Stimulated activated CD8-positive, alpha-beta memory T cell treated with anti-CD3 and anti-CD28 coated beads, Interleukin-4, amount 100 ng/mL, for 48 hours (primary cell): ENCODE results near the gene LRRC39.
A peak's percentile ranks its signal among the peaks of the same experiment; 100 is the strongest.

ENCODE experiments used
- DNase-seq: peaks from one replicate; pipeline ENCODE4 v3.0.0-alpha.2; 2020

Gene LRRC39

DNA sequence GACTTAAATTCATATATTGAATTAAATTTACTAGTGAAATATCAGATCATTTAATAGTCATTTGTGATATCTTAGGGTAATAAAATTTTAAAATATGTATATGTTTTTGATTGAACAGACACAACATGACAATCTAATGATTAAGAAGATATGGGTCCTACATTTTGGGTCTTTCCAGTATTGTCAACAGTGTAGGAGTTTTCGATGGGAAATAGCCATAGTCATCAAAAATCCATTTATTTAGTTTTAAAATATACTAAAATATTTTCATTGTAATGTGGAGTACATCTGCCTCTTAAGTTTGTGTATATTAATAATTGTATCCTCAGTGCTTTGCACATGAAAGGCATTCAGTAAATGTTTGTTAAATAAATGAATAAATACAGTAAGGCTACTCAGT is 31.1 kb downstream of the LRRC39 start:
- no peak for DNase-seq

DNA sequence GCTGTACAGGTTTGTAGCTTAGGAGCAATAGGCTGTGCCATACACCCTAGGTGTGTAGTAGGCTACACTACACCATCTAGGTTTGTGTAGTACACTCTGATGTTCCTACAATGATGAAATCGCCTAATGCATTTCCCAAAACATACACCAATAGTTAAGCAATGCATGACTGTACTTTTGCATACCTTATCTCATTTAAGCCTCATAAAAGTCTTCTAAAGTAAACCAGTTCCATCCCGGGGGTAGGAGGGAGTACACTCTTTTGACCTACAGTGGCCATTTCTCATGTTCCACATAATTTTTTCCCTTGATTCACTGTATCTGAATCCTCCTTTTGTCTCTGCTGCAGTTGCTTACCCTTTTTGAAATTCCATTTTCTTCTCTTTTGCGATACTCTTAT is 32.9 kb downstream of the LRRC39 start:
- no peak for DNase-seq

DNA sequence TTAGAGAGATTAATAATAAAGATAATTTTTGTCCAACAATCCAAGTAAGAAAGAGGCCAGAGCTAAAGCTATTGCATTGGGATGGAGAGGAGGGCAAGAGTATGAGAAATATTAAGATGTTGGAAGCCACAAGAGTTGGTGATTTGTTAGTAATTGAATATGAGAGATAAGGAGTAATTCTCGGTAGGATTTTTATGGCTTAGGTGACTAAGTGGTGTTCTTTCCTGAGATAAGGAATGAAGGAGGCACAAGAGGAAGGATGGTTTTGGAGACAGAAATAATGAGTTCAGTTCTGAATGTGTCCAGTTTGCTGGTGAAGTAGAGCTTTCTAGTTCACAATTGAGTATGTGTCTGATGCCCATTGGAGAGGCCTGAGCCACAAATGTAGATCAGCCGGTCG is 35.7 kb downstream of the LRRC39 start:
- DNase-seq = no peak

DNA sequence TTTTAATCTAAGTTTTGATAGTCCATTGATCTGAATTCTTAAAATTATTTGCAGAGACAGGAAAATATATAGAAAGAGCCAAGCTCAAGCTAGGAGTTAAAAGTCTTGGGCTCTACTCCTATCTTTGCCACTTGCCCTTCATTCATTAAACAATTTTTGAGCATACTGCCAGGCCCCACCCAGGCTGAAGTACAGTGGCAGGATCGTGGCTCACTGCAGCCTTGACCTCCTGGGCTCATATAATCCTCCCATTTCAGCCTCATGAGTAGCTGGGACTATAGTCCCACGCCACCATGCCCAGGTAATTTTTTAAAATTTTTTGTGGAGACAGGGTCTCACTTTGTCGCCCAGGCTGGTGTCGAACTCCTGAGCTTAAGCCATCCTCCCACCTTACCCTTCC is 36.9 kb downstream of the LRRC39 start:
- DNase-seq = no peak

DNA sequence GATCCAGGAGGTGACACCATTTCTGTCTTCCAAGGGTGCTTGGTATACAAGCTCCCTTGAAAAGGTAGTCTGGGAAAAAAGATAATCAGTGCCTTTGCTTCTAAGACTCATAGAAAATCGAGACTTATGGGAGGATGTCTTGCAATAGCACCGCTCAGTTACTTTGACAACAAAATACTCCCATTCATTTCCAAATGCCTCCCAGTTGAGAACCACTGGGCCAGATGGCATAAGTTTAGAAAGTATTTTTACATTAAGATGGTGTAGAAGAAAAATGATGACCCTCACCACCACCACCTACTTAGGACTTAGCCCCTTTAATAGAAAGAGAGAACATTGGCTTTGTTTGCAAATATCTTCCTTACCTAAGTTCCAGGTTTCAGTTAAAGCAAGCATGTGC is 40.5 kb downstream of the LRRC39 start:
- DNase-seq = no peak

DNA sequence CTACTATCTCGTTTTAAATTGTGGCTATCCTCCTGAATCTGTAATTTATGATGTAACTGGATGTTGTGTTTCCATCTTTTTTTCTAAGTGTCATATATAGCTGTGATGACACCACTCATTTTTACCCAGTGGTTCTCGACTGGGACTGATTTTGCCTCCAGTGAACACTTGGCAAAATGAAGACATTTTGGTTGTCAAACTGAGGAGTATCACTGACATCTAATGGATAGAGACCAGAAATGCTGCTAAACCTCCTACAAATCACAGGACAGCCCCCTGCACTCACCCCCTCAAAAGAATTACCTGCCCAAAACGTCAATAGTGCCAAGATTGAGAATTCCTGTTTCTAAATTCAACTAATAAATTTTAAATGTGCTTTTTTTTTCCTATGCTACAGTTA is 43.2 kb downstream of the LRRC39 start:
- DNase-seq = no peak

DNA sequence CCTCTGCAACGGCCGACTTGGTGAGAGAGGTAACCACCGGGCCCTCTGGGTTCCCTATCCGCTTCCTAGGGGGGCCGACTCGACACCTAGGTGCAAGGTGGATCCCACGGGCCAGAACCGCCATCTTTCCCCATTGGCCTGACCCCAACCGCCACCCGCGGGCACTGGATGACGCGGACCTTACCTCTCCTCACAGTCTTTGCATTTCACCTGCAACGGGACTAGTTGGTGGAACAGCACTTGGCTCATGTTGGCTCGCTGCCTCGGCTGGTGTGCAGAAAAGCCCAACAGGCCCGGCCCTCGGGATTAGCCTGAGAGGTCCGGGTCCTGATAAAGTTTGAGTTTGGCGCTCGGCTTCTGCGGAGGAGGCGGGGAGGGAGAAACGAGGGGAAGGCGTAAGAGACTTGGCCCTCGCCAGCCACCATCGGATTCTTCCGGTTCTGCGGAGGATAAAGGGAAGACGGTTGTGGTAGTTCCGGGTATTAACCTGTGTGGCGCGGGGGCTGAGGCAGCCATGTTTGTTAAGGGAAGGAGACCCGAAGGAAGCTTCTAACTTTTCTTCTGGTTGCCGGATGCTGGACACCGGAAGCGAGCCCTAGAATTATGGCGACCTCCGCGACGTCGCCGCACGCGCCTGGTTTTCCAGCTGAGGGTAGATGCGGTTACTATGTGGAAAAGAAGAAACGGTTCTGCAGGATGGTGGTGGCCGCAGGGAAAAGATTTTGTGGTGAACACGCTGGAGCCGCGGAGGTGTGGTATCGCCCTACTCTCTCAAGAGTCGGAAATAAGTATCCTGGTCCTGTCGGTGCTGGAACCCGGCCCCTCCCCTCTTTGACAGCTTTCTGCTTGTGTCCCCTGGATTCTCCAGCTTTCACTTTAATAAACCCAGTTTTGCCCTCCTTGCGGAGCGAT is 45.2 kb downstream of the LRRC39 start, which contains the start of the genes SASS6 and TRMT13:
TSS of gene SASS6 (minus strand) at position 365 of the 912 bp plus-strand sequence. CDS start at position 249, 116 bp downstream.
TSS of gene TRMT13 (plus strand) at position 598 of the 912 bp plus-strand sequence. CDS start at position 604, 6 bp downstream.
- DNase-seq = peak; percentile 94

DNA sequence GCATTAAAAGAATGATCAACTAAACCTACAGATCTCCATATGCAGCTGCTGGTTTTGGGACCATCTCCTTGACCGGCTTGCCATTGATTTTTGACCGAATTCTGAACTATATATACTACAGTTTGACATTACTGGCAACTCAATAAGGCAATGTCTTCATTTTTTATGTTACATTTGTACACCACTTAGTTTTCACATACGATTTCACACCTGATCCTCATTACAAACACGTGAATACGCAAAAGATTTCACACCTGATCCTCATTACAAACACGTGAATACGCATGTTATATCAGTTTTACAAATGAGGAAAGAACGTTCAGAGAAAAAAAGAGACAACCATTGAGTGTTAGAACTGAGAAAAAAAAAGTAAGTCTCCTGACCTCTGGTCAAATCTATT is 46.4 kb downstream of the LRRC39 start:
- DNase-seq = no peak

DNA sequence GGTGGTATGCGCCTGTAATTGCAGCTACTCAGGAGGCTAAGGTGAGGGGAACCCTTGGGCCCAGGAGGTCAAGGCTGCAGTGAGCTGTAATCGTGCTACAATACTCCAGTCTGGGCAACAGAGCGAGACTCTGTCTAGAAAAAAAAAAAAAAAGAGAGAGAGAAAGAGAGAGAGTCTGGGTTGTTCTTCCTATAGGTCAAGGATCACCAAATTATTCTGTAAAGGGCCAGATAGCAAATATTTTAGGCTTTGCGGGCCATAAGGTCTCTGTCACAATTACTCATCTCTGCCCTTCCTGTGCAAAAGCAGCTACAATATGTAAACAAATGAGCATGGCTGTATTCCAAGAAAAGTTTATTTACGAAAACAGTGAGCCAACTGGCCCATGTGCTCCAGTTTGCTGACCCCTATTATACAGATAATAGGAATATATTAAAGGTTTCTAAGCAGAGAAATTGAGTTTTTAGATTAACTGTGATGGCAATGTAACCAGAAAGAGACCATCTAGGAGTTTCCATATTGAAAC is 47.4 kb downstream of the LRRC39 start:
- DNase-seq = no peak

DNA sequence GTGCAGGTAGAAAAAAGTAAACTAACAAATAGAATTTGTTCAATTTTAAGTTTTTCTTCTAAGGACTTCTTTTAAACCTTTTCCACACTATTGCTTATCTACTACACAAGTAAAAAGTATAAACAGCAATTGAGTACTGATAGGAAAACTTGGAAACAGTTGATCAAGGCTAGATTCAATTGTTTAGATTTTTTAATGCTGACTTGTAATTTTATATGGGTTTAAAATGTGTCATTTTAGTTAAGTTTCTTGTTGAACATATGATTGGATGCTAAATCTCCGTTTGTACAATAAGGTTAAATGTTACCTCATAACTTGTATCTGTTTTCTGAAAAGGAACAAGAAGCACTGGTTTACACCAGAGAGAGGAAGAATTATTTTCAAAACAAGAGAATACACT is 50.8 kb downstream of the LRRC39 start:
- DNase-seq = no peak

DNA sequence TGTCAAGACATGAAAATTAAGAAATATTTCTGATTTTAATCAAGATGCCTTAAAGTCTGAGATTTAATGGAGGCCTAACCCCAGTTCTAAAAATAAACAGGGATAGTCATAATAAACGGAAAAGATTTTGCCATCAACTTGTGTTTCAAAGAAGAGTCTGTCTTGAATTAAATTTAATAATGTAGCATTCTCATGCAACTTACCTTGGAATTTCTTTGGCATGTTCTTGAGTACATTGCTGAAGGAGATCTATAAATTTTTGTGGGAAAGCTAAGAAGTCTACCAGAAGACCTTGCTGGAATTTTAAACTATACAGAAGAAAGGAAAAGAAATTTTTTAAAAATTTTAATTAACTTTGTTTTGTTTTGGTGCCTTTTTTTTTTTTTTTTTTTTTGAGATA is 55.9 kb downstream of the LRRC39 start:
- no peak for DNase-seq

DNA sequence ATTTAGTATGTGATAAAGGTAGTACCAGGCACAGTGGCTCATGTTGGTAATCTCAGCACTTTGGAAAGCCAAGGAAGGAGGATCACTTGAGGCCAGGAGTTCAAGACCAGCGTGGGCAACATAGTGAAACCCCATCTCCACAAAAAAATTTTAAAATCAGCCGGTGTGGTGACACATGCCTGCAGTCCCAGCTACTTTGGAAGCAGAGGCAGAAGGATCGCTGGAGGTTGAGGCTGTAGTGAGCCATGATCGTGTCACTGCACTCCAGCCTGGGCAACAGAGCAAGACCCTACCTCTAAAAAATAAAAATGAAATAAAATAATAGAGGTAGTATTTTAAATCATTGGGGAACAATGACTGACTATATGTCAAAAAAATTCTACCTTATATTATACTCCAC is 62.5 kb downstream of the LRRC39 start:
- no peak for DNase-seq

DNA sequence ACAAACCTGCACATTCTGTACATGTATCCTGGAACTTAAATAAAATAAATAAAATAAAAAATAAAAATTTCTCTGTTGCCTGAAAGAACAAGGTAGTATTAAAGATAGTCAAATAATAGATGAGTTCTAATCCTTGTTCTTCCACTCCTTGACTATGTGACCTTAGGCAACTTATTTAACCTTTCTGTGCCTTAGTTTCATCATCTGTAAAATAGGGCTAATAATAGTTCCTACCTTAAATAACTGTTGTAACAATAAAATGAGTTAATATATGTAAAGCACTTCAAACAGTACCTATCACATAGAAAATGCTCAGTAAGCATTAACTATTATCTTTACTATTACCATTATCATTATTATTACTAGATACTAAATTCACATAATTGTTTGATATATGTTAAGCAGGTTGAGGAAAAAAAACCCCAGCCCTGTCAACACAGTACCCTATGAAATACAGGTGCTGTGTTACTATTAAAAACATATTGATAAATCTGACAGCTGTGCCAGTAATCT is 68.4 kb downstream of the LRRC39 start:
- no peak for DNase-seq

DNA sequence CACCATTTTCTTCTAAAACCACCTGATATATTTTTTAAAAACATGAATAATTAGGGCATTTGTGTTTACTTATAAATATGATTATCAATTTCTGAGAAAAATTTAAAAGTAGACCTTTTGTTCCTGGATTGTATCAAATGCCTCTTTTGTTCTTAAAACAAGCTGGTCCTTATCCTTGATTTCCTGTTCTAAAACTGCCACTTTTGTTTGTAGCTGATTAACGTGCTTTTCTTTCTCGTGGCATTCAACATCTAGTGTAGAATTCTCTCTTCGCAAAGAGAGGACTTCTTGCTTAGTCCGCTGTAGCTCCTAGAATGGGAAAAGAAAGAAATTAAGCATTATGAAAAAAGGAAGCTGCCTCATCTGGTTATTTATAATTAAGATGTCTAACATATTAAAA is 70.4 kb downstream of the LRRC39 start:
- DNase-seq = no peak

DNA sequence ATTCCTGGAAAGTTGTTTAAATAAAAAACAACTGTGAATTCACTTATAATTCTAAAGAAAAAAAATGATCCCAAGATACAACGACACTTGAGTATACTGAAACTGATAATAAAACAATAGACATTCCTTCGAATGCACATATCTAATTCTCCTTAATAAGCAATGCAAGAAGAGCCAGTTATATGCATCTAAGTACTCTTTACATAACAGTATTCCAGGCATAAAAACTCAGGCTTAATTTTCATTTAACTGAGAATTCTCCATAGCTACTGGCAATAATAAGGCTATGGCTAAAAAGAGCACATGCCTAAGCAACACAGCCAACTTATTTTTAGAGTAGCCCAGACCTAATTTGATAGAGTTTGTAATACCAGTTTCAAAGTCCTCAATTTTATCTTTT is 76.5 kb downstream of the LRRC39 start:
- DNase-seq = no peak

DNA sequence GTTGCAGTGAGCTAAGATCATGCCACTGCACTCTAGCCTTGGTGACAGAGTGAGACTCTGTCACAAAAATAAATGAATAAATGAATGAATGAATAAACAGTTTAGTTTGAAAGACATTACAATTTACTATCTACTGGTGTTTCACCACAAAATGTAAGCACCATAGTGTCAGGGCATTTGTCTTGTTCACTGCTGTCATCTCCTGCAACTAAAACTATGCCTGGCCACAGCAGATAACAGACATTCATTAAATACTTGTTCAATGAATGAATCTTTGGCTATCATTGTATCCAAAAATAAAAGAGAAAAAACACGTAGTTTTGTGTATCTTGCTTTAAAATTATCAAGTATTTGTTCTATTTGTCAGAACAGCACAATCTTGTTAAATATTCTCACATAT is 77.9 kb downstream of the LRRC39 start:
- no peak for DNase-seq
